Mesenchymal stem cell (in vitro differentiated cells and primary cell): Measurements from ENCODE around the gene MATK.

ENCODE experiments used
- DNase-seq: peaks from one replicate; pipeline ENCODE4 v3.0.0-alpha.2; 2013
- H2AFZ ChIP-seq: one replicate; pipeline ENCODE4 v1.6.1; 2013; ENCODE audit warnings: low read depth, mild to moderate bottlenecking, control low read depth, inconsistent platforms, low read length, moderate library complexity
- H2AK5ac ChIP-seq: 2 replicates; pipeline ENCODE4 v1.6.1; 2013; ENCODE audit warnings: low read length, moderate library complexity, mild to moderate bottlenecking, inconsistent platforms; ENCODE audit not compliant: severe bottlenecking
- H2BK120ac ChIP-seq: one replicate; pipeline ENCODE4 v1.6.1; 2013; ENCODE audit warnings: low read depth, mild to moderate bottlenecking, inconsistent platforms, low read length, moderate library complexity
- H2BK12ac ChIP-seq, 2 experiments: one replicate each; pipeline ENCODE4 v1.6.1; 2013; ENCODE audit warnings: inconsistent platforms in 2 of 2, low read length in 2 of 2, mild to moderate bottlenecking in 2 of 2, moderate library complexity in 2 of 2, control low read depth in 1 of 2
- H2BK15ac ChIP-seq: one replicate; pipeline ENCODE4 v1.6.1; 2013; ENCODE audit warnings: mild to moderate bottlenecking, low read depth, inconsistent platforms; ENCODE audit not compliant: poor library complexity, severe bottlenecking
- H2BK5ac ChIP-seq: 2 replicates; pipeline ENCODE4 v1.6.1; 2013; ENCODE audit warnings: low read depth, mild to moderate bottlenecking, low read length, control low read depth, inconsistent platforms; ENCODE audit not compliant: poor library complexity, severe bottlenecking
- H3K14ac ChIP-seq, 2 experiments: one replicate each; pipeline ENCODE4 v1.6.1; 2013; ENCODE audit warnings: inconsistent platforms in 2 of 2, low read length in 2 of 2, control low read depth in 1 of 2, mild to moderate bottlenecking in 1 of 2, moderate library complexity in 1 of 2
- H3K18ac ChIP-seq, 2 experiments: one replicate each; pipeline ENCODE4 v1.6.1; 2013; ENCODE audit warnings: inconsistent platforms in 2 of 2, low read length in 2 of 2, control low read depth in 1 of 2, low read depth in 1 of 2, mild to moderate bottlenecking in 1 of 2
- H3K23ac ChIP-seq, 2 experiments: one replicate each; pipeline ENCODE4 v1.6.1; 2013; ENCODE audit warnings: inconsistent platforms in 2 of 2, low read length in 2 of 2, mild to moderate bottlenecking in 2 of 2, moderate library complexity in 2 of 2, control low read depth in 1 of 2
- H3K27ac ChIP-seq: 2 replicates; pipeline ENCODE4 v1.5.1; 2013; ENCODE audit warnings: mild to moderate bottlenecking, moderate library complexity, low read length, control low read depth, inconsistent platforms; ENCODE audit not compliant: poor library complexity, severe bottlenecking
- H3K27me3 ChIP-seq, 2 experiments: 2 replicates each; pipeline versions ENCODE4 v1.6.1 to v1.7.0; 2013; ENCODE audit warnings: low read length in 2 of 2, mild to moderate bottlenecking in 2 of 2, moderate library complexity in 2 of 2, control low read depth in 1 of 2, inconsistent platforms in 1 of 2; ENCODE audit not compliant: control insufficient read depth in 1 of 2, insufficient read depth in 1 of 2
- H3K36me3 ChIP-seq, 2 experiments: 2 replicates each; pipeline versions ENCODE4 v1.6.1 to v1.7.0; 2013; ENCODE audit warnings: low read length in 2 of 2, control low read depth in 1 of 2, inconsistent platforms in 1 of 2, low read depth in 1 of 2, mild to moderate bottlenecking in 1 of 2; ENCODE audit not compliant: insufficient read depth in 2 of 2, control insufficient read depth in 1 of 2
- H3K4ac ChIP-seq, 2 experiments: one replicate each; pipeline ENCODE4 v1.6.1; 2013; ENCODE audit warnings: inconsistent platforms in 2 of 2, low read length in 2 of 2, mild to moderate bottlenecking in 2 of 2, moderate library complexity in 2 of 2, control low read depth in 1 of 2, low read depth in 1 of 2
- H3K4me1 ChIP-seq: 2 replicates; pipeline ENCODE4 v1.6.1; 2013; ENCODE audit warnings: low read depth, low read length, control low read depth; ENCODE audit not compliant: control insufficient read depth, insufficient read depth
- H3K4me2 ChIP-seq: 2 replicates; pipeline ENCODE4 v1.6.1; 2013; ENCODE audit warnings: low read length, mild to moderate bottlenecking, inconsistent platforms; ENCODE audit not compliant: poor library complexity, severe bottlenecking
- H3K4me3 ChIP-seq, 2 experiments: 2 replicates each; pipeline versions ENCODE4 v1.5.1 to v1.7.0; 2013; ENCODE audit warnings: low read length in 2 of 2, mild to moderate bottlenecking in 2 of 2, control low read depth in 1 of 2, low read depth in 1 of 2; ENCODE audit not compliant: insufficient read depth in 1 of 2
- H3K79me1 ChIP-seq: replicated peaks from 2 replicates; pipeline ENCODE4 v1.6.1; 2013; ENCODE audit warnings: mild to moderate bottlenecking, control low read depth, low read length, inconsistent platforms; ENCODE audit not compliant: poor library complexity, severe bottlenecking
- H3K9ac ChIP-seq: 2 replicates; pipeline ENCODE4 v1.7.0; 2013; ENCODE audit warnings: mild to moderate bottlenecking, low read length, moderate library complexity
- H3K9me3 ChIP-seq: 2 replicates; pipeline ENCODE4 v1.7.0; 2013; ENCODE audit warnings: mild to moderate bottlenecking, low read length; ENCODE audit not compliant: control insufficient read depth
- H4K8ac ChIP-seq: one replicate; pipeline ENCODE4 v1.6.1; 2013; ENCODE audit warnings: inconsistent platforms, mild to moderate bottlenecking, low read length, moderate library complexity
- H4K91ac ChIP-seq: one replicate; pipeline ENCODE4 v1.6.1; 2013; ENCODE audit warnings: mild to moderate bottlenecking, low read length, inconsistent platforms
- WGBS: methylation state at CpG from one replicate; pipeline ENCODE4 v1.1.7; 2013; ENCODE audit warnings: mixed read lengths; 5-methylcytosine and 5-hydroxymethylcytosine counted together

Gene MATK

DNA sequence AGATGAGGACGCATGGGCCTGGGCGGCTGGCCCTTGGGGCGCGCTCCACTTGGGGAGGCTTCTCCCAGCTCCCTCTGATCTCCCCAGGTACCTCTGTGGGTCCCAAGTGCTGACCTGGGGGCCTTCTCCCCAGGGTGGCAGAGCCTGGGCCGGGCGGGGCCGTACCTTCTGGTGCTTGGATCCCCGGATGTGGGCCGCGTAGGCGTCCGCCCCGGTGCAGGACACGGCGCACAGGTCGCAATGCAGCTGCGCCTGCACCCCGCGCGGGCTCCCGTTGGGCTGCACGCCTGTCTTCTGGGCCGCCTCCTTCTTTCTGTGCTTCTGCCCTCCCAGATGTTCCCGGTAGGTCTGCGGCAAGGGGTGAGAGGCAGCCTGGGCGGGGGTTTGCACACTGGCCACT is 41.1 kb upstream of the MATK start:
- H3K36me3 ChIP-seq, result no peaks in the 10 kb centered on the region
- H3K79me1 ChIP-seq, result no peaks in the 10 kb centered on the region
- no peak overlapping the region for H2AK5ac ChIP-seq
- H2BK12ac ChIP-seq, result no peak overlapping the region
- H3K27me3 ChIP-seq, result peaks cover 25 to 74% of the 10 kb centered on the region in 2 experiments
- H2AFZ ChIP-seq, result no peak overlapping the region
- WGBS, result 92% methylated on average over 26 of the region's 26 CpGs
- no peak overlapping the region for H4K91ac ChIP-seq
- no peak overlapping the region for H3K27ac ChIP-seq
- no peaks in the 10 kb centered on the region for H3K9me3 ChIP-seq
- no peak overlapping the region for H2BK120ac ChIP-seq
- no peak overlapping the region for H3K4me3 ChIP-seq
- peaks cover 3% of the 10 kb centered on the region for H3K4me1 ChIP-seq
- no peak overlapping the region for H3K14ac ChIP-seq
- H2BK5ac ChIP-seq, result no peak overlapping the region
- no peak overlapping the region for H3K4me2 ChIP-seq
- H3K23ac ChIP-seq, result no peak overlapping the region
- no peak overlapping the region for H3K9ac ChIP-seq
- H3K4ac ChIP-seq, result no peak overlapping the region
- H2BK15ac ChIP-seq, result no peak overlapping the region
- H3K18ac ChIP-seq, result no peak overlapping the region
- DNase-seq, result no peak
- H4K8ac ChIP-seq, result no peak overlapping the region

DNA sequence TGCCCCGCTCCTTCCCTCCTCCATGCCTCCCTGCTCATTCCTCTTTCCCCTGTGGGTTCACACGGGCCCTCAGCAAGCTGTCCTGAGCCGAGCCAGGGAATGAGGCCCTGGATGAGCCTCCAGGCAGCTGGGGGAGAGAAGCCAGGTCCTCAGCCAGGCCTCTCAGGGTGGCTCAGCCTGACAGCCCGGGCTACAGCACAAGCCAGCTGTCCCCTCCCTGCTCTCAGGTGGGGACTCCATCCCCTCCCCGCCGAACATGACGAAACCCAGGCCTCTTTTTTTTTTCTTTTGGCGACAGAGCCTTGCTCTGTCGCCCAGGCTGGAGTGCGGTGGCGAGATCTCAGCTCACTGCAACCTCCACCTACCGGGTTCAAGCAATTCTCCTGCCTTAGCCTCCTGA is 40.0 kb upstream of the MATK start:
- 47% methylated on average over 12 of the region's 12 CpGs for WGBS

DNA sequence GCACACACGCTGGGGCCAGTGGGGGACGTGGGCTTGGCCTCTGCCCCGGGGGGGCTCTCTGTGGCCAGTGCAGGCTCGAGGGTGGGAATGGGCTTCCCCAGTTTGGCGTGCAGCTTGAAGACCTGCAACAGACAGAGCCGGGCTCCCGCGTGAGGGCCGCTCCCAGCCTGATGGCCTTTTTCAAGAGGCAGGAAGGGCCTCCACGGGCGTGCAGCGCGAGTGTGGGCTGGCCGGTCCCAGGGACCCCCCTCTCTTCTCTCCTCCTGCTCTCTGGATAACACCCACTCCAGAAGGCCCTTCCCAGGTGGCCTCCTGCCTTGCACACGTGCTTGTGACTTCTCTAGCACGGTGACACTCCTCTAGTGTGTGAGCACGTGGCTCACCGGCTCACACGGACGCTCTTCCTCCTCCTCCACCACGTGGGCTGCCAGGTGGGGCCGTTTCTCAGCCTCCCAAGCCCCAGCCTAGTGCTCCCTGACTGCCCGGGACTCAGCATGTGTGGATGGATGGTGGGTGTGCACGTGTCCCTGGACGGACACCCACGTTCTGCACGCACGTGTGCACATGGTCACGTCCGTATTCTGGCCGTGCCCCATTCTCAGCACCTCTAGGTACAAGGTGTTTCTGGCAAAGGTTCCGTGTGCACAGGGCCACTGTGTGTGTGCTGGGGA is 39.2 kb upstream of the MATK start:
- no peak overlapping the region for H3K4me3 ChIP-seq
- H3K27me3 ChIP-seq, result peaks cover 21 to 67% of the 10 kb centered on the region in 2 experiments
- no peak overlapping the region for H3K23ac ChIP-seq
- no peak overlapping the region for H2AFZ ChIP-seq
- H3K14ac ChIP-seq, result no peak overlapping the region
- no peak overlapping the region for H4K8ac ChIP-seq
- H3K9me3 ChIP-seq, result no peaks in the 10 kb centered on the region
- H4K91ac ChIP-seq, result no peak overlapping the region
- H3K4me2 ChIP-seq, result no peak overlapping the region
- H3K18ac ChIP-seq, result no peak overlapping the region
- 82% methylated on average over 30 of the region's 32 CpGs for WGBS
- H2AK5ac ChIP-seq, result no peak overlapping the region
- peaks cover 2% of the 10 kb centered on the region for H3K4me1 ChIP-seq
- no peak overlapping the region for H3K4ac ChIP-seq
- DNase-seq, result no peak
- no peak overlapping the region for H3K9ac ChIP-seq
- no peak overlapping the region for H2BK12ac ChIP-seq
- H2BK15ac ChIP-seq, result no peak overlapping the region
- H3K27ac ChIP-seq, result no peak overlapping the region
- no peaks in the 10 kb centered on the region for H3K79me1 ChIP-seq
- H3K36me3 ChIP-seq, result no peaks in the 10 kb centered on the region
- H2BK5ac ChIP-seq, result no peak overlapping the region
- no peak overlapping the region for H2BK120ac ChIP-seq

More for the DNA sequence above, 40.0 kb upstream of the MATK start:
- no peaks in the 10 kb centered on the region for H3K79me1 ChIP-seq
- H2BK5ac ChIP-seq, result no peak overlapping the region
- no peaks in the 10 kb centered on the region for H3K36me3 ChIP-seq
- no peak overlapping the region for H3K4ac ChIP-seq
- no peak overlapping the region for H3K4me3 ChIP-seq
- DNase-seq, result no peak
- no peak overlapping the region for H3K9ac ChIP-seq
- peaks cover 27 to 69% of the 10 kb centered on the region in 2 experiments for H3K27me3 ChIP-seq
- no peak overlapping the region for H3K4me2 ChIP-seq
- H3K4me1 ChIP-seq, result peaks cover 5% of the 10 kb centered on the region
- no peak overlapping the region for H2BK12ac ChIP-seq
- H3K18ac ChIP-seq, result no peak overlapping the region
- no peak overlapping the region for H2AK5ac ChIP-seq
- H3K14ac ChIP-seq, result no peak overlapping the region
- H2AFZ ChIP-seq, result no peak overlapping the region
- no peak overlapping the region for H4K91ac ChIP-seq
- H2BK120ac ChIP-seq, result no peak overlapping the region
- H4K8ac ChIP-seq, result no peak overlapping the region
- no peak overlapping the region for H3K23ac ChIP-seq
- H3K27ac ChIP-seq, result no peak overlapping the region
- H3K9me3 ChIP-seq, result no peaks in the 10 kb centered on the region
- H2BK15ac ChIP-seq, result no peak overlapping the region

DNA sequence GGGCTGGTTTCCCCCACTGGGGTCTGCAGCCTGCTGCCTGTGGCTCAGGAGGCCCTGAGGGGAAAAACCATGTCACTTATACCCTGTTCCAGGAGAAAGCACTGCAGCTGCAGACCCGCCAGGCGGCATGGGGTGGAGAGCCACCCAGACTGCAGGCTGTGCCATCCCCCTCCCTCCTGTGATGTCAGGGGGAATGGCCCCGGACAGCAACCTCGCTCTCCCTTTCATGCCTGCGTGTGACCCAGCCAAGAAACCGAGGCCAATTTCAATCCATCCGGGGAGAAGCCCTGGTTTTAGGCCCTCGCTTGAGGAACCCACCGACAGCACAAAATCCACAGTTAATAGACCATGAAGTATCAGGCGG is 37.2 kb upstream of the MATK start:
- H4K91ac ChIP-seq, result no peak overlapping the region
- no peaks in the 10 kb centered on the region for H3K79me1 ChIP-seq
- H2AK5ac ChIP-seq, result no peak overlapping the region
- no peaks in the 10 kb centered on the region for H3K9me3 ChIP-seq
- H3K4me1 ChIP-seq, result peaks cover 2% of the 10 kb centered on the region
- H3K36me3 ChIP-seq, result no peaks in the 10 kb centered on the region
- no peak overlapping the region for H3K4ac ChIP-seq
- no peak overlapping the region for H3K27ac ChIP-seq
- H2BK12ac ChIP-seq, result no peak overlapping the region
- no peak overlapping the region for H3K18ac ChIP-seq
- H3K27me3 ChIP-seq, result peaks cover 20 to 64% of the 10 kb centered on the region in 2 experiments
- H2BK5ac ChIP-seq, result no peak overlapping the region
- no peak overlapping the region for H2AFZ ChIP-seq
- DNase-seq, result no peak
- H3K4me2 ChIP-seq, result no peak overlapping the region
- no peak overlapping the region for H3K23ac ChIP-seq
- 85% methylated on average over 10 of the region's 10 CpGs for WGBS
- no peak overlapping the region for H3K9ac ChIP-seq
- H2BK15ac ChIP-seq, result no peak overlapping the region
- H2BK120ac ChIP-seq, result no peak overlapping the region
- no peak overlapping the region for H3K4me3 ChIP-seq
- no peak overlapping the region for H3K14ac ChIP-seq
- no peak overlapping the region for H4K8ac ChIP-seq
